H1 (cell line): ENCODE measurements around the gene UAP1. TPM values are rescaled to one million over a fixed set of nuclear protein-coding genes. Genes with fewer than 3 reads are reported as not detected.

Source experiments
- SIRT6 ChIP-seq: IDR thresholded peaks from one replicate; pipeline ENCODE4 v1.7.1; 2012; ENCODE audit warnings: low read length, inconsistent platforms
- polyA plus RNA-seq, 7 experiments: library from polyadenylated mRNA; depleted of rRNA in 3 of 7; stranded (reverse) in 5 of 7; unstranded in 2 of 7; fragments of >200 nt in 5 of 7; fragments of 200-250 nt in 2 of 7; gene quantifications; 1 replicate in 5 of 7; 2 replicates in 1 of 7; 4 replicates in 1 of 7; pipeline versions ENCODE4 v1.2.1 to v1.2.3, GENCODE V29; 2011 to 2013; ENCODE audit warnings: missing spikeins in 2 of 7, mixed read lengths in 2 of 7
- total RNA-seq: library from RNA; stranded (reverse); fragmentation: NEBNext Ultra II Directional; extraction: Animal tissue kit (Norgen Biotek cat#: 25700); gene quantifications from 2 replicates; pipeline ENCODE4 v1.2.1, GENCODE V29; 2021

UAP1 gene
- total and polyA plus RNA-seq, 2 of the 8 experiments (the other 6 are each of a cell fraction or from before 2014, with no cell fraction given), result 9.4 to 32.9 TPM

DNA sequence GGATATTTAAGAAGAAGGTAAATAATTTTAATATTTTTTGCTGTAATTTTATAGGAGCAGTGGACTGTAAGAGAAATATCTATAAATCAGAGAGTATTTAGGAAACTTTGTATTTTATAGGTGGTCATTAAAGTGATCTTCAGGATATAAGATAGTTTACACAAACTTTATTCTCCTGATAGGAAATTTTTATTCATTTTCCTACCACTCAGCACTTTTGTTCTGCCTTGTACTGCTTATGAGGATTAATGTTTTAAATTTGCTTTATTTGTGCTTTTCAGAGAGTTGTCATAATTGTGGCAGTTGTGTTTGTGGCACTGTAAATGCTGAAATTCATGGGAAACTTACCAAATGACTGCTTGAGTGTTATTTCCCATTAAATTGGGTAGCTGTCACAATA, 34.2 kb upstream of the UAP1 start (continued):
- TF ChIP-seq SIRT6, result no peak
